GM12873 (cell line): ENCODE data around the gene ANO10.

ENCODE experiments used
- CTCF ChIP-seq: IDR thresholded peaks from 2 replicates; pipeline ENCODE4 v1.5.1; 2012; ENCODE audit warnings: low read depth, mild to moderate bottlenecking, moderate library complexity, low read length, control low read depth; ENCODE audit not compliant: insufficient read depth; ENCODE audit errors: missing control alignments

Gene ANO10

GRCh38 chr3:43621656-43622432, at the start of gene ANO10:
TSS of gene ANO10 (minus strand) at chr3:43622011. CDS start at chr3:43605852, 16,159 bp downstream.
- TF ChIP-seq CTCF, result no peak

- no peak for TF ChIP-seq CTCF
These were observed 49.1 kb upstream of the ANO10 start for GRCh38 chr3:43670635-43671522.

- no peak for TF ChIP-seq CTCF
These were observed 37.6 kb upstream of the ANO10 start for GRCh38 chr3:43659250-43659880.

- no peak for TF ChIP-seq CTCF
These were observed 28.5 kb upstream of the ANO10 start for GRCh38 chr3:43650345-43650744.

GRCh38 chr3:43649365-43649968, 27.7 kb upstream of the ANO10 start:
- TF ChIP-seq CTCF, result no peak

GRCh38 chr3:43648957-43649356, 27.1 kb upstream of the ANO10 start:
- no peak for TF ChIP-seq CTCF
